ENCODE data around the gene RPL10A.
"Not testable (repeated sequence)": the region's sequence is repeated elsewhere in the genome, so short reads cannot be mapped to it uniquely, and the experiment has no call there.

RPL10A gene

DNA sequence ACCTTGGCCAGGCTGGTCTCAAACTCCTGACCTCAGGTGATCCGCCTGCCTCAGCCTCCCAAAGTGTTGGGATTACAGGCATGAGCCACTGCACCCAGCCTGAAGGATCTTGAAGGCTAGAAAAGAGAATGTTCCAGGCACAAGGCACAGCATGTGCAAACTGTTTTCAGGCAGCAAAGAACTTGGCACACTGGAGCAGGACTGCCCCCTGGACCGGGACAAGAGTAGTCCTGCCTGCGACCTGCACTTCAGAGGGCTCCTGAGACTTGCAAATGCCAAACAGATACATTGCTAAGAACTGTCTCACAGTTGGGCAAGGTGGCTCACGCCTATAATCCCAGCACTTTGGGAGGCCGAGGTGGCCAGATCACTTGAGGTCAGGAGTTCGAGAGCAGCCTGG is 47.7 kb downstream of the RPL10A start:
- not testable (repeated sequence) for DNase-seq

DNA sequence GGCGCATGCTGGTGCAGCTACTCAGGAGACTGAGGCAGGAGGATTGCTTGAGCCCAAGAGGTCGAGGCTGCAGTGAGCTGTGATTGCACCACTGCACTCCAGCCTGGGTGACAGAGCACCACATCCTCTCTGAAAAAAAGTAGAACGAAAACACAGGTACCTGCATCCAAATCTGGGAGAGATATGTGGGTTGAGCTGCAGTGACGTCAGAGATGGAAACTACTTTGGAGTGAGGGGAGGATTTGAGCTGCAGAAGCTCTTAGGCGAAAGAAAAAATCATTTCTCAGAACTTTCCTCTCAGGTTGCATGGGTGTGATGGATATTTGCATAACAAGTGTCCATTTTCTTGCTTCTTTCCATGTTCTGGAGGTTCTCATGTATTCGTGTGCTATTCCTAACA is 48.5 kb downstream of the RPL10A start:
- DNase-seq, result no peak

DNA sequence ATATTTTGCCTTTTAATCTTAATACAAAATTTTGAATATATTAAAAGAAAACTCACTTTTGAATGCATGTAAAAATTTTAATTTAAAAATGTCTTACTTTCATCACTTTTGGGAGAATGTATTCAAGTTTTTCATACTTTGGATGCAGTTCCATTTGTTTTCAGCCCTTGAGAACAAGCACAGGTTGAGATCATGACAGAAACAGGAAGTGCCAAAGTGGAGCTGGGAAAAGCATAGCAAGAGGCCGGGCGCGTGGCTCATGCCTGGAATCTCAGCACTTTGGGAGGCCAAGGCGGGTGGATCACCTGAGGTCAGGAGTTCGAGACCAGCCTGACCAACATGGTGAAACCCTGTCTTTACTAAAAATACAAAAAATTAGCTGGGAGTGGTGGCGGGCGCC is 49.8 kb downstream of the RPL10A start:
- not testable (repeated sequence) for DNase-seq

DNA sequence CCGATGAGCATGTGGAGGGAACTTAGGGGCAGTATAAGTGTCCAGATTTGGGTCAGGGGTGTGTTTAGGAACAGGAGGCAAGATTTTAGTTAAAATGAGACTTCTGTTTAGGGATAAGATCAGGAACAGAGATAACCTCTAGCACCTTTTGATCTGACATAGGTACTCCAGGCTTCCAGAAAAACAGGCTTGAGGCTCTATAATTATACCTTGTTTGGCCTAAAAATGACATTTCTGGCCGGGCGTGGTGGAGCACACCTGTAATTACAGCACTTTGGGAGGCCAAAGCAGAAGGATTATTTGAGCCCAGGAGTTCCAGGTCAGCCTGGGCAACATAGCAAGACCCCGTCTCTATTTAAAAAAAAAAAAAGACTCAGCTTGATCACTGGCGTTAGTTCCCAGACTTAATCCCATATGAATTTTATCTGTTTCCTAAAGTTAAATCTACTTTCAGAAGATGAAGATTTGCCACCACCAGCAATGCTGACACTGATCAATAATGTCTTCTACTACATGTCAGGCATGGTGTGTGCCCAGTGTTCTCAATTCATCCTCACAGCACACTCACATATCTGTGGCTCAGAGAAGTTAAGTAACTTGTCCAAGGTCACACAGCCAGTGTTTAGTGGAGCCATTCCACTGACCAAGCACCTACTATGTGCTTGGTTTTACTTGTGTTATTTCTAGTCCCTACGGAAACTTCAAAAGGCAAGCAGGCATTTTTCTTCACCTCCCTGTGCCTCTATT is 50.5 kb downstream of the RPL10A start:
- DNase-seq, result no peak

DNA sequence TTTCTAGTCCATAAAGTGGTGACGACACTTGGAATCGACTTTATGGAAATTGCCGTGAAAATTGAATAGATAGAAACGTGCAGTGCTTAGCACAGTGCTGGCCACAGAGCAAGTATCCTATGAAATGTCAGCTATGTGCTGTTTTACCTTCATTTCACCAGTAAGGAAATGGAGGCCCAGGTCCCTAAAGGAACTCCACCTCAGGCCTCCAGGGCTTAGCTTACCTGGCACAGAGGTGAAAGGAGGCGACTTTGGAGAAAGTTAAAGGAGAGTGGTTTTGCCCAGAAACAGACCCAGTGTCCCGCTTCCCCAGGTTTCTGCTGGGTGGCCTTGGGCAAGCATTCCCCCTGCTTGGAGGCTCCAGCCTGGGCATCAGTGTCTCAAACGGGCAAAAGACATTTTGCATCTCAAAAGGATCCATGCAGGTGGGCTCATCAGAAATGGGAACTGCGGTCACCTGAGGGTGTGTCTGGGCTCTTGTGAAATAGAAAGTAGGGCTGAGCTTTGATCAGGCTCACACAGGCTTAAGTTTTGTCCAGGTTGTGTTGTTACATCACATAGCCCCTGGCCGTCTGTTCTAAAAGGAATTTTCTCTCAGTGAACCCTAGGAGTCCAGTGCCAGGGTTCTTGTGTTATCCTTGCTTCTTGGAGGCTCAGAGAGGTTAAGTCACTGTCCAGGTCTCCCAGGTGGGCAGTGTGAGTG is 51.3 kb downstream of the RPL10A start:
- no peak for DNase-seq

Data from stimulated activated CD4-positive, alpha-beta T cell treated with anti-CD3 and anti-CD28 coated beads, Interleukin-1b, Interleukin-23, amount 100 ng/mL, for 48 hours (primary cell).